Neural cell (in vitro differentiated cells): Measurements from ENCODE around the gene SIGLEC1.

Experiments used
- EP300 ChIP-seq: fragments of 450-650 bp; conservative IDR thresholded peaks from 2 replicates; pipeline ENCODE4 v1.6.1; 2014; ENCODE audit warnings: antibody characterized with exemption, mild to moderate bottlenecking, moderate library complexity; ENCODE audit not compliant: poor library complexity, severe bottlenecking
- EZH2 ChIP-seq: fragments of 200-600, 300-800 bp; shearing (Covaris generic), sonication (generic); IDR thresholded peaks from 2 replicates; pipeline ENCODE4 v1.6.1; 2014; ENCODE audit warnings: antibody characterized with exemption, low read length, borderline replicate concordance, mild to moderate bottlenecking; ENCODE audit not compliant: insufficient read depth, poor library complexity, severe bottlenecking
- MXI1 ChIP-seq: fragments of 450-650 bp; conservative IDR thresholded peaks from 2 replicates; pipeline ENCODE4 v1.6.1; 2014; ENCODE audit warnings: antibody characterized with exemption, mild to moderate bottlenecking; ENCODE audit not compliant: poor library complexity, severe bottlenecking
- POLR2AphosphoS5 ChIP-seq: IDR thresholded peaks from 2 replicates; pipeline ENCODE4 v1.6.1; 2012
- RAD21 ChIP-seq: fragments of 450-650 bp; conservative IDR thresholded peaks from 2 replicates; pipeline ENCODE4 v1.6.1; 2014; ENCODE audit warnings: antibody characterized with exemption, mild to moderate bottlenecking, moderate library complexity
- REST ChIP-seq: IDR thresholded peaks from 2 replicates; pipeline ENCODE4 v1.6.1; 2012; ENCODE audit warnings: borderline replicate concordance
- SMC3 ChIP-seq: fragments of 450-650 bp; conservative IDR thresholded peaks from 2 replicates; pipeline ENCODE4 v1.6.1; 2014; ENCODE audit warnings: antibody characterized with exemption, mild to moderate bottlenecking, moderate library complexity; ENCODE audit not compliant: poor library complexity
- TAF1 ChIP-seq: IDR thresholded peaks from 2 replicates; pipeline ENCODE4 v1.6.1; 2012; ENCODE audit warnings: low read depth
- TF ChIP-seq, protein P1 (sequence below): fragments of 450-650 bp; IDR thresholded peaks from 2 replicates; pipeline ENCODE4 v1.5.1; 2014; ENCODE audit warnings: antibody characterized with exemption, mild to moderate bottlenecking, moderate library complexity; ENCODE audit not compliant: poor library complexity, severe bottlenecking

DNA sequence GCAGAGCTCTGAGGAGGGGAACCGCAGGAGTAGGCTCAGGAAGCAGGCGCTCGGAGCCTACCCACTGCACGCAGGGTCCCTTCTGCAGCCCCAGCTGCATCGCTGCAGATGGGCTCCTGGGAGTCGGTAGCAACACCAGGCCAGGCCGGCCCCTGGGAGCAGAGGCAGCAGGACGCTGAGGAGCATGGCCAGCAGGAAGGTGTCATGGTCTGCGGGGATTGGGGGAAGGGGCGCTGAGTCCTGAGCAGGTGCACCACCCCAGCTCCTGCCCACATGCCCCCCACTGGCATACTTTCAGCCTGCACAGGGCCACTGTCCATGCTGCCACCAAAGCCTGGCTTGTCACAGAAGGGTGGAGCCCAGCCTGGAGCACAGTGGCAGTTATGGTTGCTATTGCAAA lies 41.5 kb downstream of the SIGLEC1 start:
- TF ChIP-seq POLR2AphosphoS5 (no peak), REST (no peak), EZH2 (no peak), TAF1 (no peak), RAD21 (no peak), SMC3 (no peak), MXI1 (no peak), EP300 (no peak)
- TF ChIP-seq, protein P1, sequence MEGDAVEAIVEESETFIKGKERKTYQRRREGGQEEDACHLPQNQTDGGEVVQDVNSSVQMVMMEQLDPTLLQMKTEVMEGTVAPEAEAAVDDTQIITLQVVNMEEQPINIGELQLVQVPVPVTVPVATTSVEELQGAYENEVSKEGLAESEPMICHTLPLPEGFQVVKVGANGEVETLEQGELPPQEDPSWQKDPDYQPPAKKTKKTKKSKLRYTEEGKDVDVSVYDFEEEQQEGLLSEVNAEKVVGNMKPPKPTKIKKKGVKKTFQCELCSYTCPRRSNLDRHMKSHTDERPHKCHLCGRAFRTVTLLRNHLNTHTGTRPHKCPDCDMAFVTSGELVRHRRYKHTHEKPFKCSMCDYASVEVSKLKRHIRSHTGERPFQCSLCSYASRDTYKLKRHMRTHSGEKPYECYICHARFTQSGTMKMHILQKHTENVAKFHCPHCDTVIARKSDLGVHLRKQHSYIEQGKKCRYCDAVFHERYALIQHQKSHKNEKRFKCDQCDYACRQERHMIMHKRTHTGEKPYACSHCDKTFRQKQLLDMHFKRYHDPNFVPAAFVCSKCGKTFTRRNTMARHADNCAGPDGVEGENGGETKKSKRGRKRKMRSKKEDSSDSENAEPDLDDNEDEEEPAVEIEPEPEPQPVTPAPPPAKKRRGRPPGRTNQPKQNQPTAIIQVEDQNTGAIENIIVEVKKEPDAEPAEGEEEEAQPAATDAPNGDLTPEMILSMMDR, result no peak
